Vagina (tissue), 2 donors: Measurements from ENCODE around the gene CLTRN. TPM values are rescaled to one million over a fixed set of nuclear protein-coding genes. Genes with fewer than 3 reads are reported as not detected.

Source experiments
- DNase-seq, 2 donors: peaks; one replicate each; pipeline ENCODE4 v3.0.0-alpha.2; 2017; ENCODE audit errors: extremely low spot score in 2 of 2
- H3K27ac ChIP-seq: fragments of 200-600 bp; sonication (generic); one replicate; pipeline ENCODE4 v1.5.1; 2019
- H3K27me3 ChIP-seq: fragments of 200-600 bp; sonication (generic); one replicate; pipeline ENCODE4 v1.5.1; 2019
- H3K36me3 ChIP-seq, 2 donors: fragments of 200-600 bp; sonication (generic); one replicate each; pipeline ENCODE4 v1.5.1; 2017 to 2019
- H3K4me1 ChIP-seq: fragments of 200-600 bp; sonication (generic); one replicate; pipeline ENCODE4 v1.5.1; 2019
- H3K4me3 ChIP-seq, 2 donors: fragments of 200-600 bp; sonication (generic); 1 replicate in 1 of 2; 2 replicates in 1 of 2; pipeline ENCODE4 v1.5.1; 2016 to 2019
- H3K9me3 ChIP-seq: fragments of 200-600 bp; sonication (generic); one replicate; pipeline ENCODE4 v1.5.1; 2019
- POLR2A ChIP-seq, 2 donors: fragments of 450-650 bp; IDR thresholded peaks; one replicate each; pipeline ENCODE4 v1.6.1; 2017; ENCODE audit warnings: antibody characterized with exemption in 2 of 2, mild to moderate bottlenecking in 2 of 2, moderate library complexity in 2 of 2
- POLR2AphosphoS5 ChIP-seq, 2 donors: sonication (generic); formaldehyde crosslinking; IDR thresholded peaks; one replicate each; pipeline ENCODE4 v1.9.0; 2017; ENCODE audit warnings: antibody characterized with exemption in 2 of 2, mild to moderate bottlenecking in 2 of 2, low read depth in 1 of 2; ENCODE audit not compliant: insufficient read depth in 1 of 2
- intact Hi-C: fragments of 100-400 bp; cut with DNase I; formaldehyde crosslinking; loops from one replicate; pipeline ENCODE4 v1.15.1; 2023
- total RNA-seq: library from RNA; depleted of rRNA; stranded (reverse); fragments of >200 nt; gene quantifications from one replicate; pipeline ENCODE4 v1.2.3, GENCODE V29; 2016
- TF ChIP-seq, protein P1 (sequence below), 3 experiments: fragments of 450-650 bp in 2 of 3; fragments of 200-600 bp in 1 of 3; sonication (generic) in 1 of 3; IDR thresholded peaks; one replicate each; pipeline ENCODE4 v1.5.1; 2017 to 2019; ENCODE audit warnings: antibody characterized with exemption in 3 of 3, mild to moderate bottlenecking in 2 of 3, moderate library complexity in 2 of 3

Gene CLTRN
- total RNA-seq, 1 donor from 2014 or later: not detected

DNA sequence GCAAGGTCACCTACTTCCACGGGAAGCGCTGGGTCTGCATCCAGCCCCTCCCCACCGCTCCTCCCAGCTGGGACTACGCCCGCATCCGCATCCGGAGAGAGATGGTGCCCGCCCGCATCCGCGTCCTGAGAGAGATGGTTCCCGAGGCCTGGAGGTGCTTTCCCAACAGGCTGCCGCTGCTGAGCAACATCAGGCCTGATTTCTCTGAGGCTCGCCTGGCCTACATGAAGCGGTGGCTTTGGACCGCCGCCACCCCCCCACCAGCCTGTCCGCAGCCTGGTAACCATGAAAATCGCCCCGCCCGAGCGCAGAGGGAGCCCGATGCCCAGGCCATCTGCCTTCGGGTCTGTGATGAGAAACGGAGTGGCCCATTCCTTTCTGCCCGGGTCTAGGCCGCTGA, 18.1 kb downstream of the CLTRN start:
- no peak overlapping the region for H3K27ac ChIP-seq

DNA sequence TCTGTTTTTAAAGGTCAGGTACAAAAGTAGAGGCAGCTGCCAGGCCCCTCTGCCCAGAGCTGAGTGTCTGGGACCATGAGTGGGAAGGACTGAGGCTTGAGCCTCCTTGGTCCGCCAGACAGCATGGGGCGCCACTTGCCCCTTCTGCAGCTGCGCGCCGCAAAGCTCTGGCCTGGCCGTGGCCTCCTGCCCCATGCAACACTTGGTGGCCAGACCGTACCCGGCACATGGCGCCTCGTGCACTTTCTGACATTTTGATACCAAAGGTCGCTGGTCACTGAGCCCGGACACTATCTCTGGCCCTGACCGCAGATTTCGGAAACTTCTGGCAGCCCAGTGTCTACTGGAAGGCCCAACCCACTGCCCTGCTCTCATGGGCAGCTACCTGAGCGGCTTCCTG, 18.6 kb downstream of the CLTRN start:
- TF ChIP-seq, protein P1, sequence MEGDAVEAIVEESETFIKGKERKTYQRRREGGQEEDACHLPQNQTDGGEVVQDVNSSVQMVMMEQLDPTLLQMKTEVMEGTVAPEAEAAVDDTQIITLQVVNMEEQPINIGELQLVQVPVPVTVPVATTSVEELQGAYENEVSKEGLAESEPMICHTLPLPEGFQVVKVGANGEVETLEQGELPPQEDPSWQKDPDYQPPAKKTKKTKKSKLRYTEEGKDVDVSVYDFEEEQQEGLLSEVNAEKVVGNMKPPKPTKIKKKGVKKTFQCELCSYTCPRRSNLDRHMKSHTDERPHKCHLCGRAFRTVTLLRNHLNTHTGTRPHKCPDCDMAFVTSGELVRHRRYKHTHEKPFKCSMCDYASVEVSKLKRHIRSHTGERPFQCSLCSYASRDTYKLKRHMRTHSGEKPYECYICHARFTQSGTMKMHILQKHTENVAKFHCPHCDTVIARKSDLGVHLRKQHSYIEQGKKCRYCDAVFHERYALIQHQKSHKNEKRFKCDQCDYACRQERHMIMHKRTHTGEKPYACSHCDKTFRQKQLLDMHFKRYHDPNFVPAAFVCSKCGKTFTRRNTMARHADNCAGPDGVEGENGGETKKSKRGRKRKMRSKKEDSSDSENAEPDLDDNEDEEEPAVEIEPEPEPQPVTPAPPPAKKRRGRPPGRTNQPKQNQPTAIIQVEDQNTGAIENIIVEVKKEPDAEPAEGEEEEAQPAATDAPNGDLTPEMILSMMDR (IDR thresholded peaks at IDR 0.05): no peak
- TF ChIP-seq POLR2AphosphoS5 (IDR thresholded peaks at IDR 0.05; ENCODE audit: insufficient read depth in 1 of 2, low read depth in 1 of 2): no peak
- TF ChIP-seq POLR2A (IDR thresholded peaks at IDR 0.05): no peak
- Histone ChIP-seq H3K27ac (no peak overlapping the region), H3K27me3 (no peaks in the 10 kb centered on the region), H3K4me1 (no peaks in the 10 kb centered on the region), H3K36me3 (no peaks in the 10 kb centered on the region), H3K4me3 (no peak overlapping the region), H3K9me3 (no peaks in the 10 kb centered on the region)
- intact Hi-C loops: no loop called here
- no peak for DNase-seq

More for the DNA sequence above, 18.1 kb downstream of the CLTRN start:
- no peaks in the 10 kb centered on the region for H3K36me3 ChIP-seq
- H3K4me1 ChIP-seq: no peaks in the 10 kb centered on the region
- intact Hi-C loops: no loop called here
- TF ChIP-seq POLR2AphosphoS5 (IDR thresholded peaks at IDR 0.05; ENCODE audit: insufficient read depth in 1 of 2, low read depth in 1 of 2): no peak
- no peak for TF ChIP-seq POLR2A (IDR thresholded peaks at IDR 0.05)
- H3K9me3 ChIP-seq: no peaks in the 10 kb centered on the region
- no peak for DNase-seq
- H3K27me3 ChIP-seq: no peaks in the 10 kb centered on the region
- H3K4me3 ChIP-seq: no peak overlapping the region

DNA sequence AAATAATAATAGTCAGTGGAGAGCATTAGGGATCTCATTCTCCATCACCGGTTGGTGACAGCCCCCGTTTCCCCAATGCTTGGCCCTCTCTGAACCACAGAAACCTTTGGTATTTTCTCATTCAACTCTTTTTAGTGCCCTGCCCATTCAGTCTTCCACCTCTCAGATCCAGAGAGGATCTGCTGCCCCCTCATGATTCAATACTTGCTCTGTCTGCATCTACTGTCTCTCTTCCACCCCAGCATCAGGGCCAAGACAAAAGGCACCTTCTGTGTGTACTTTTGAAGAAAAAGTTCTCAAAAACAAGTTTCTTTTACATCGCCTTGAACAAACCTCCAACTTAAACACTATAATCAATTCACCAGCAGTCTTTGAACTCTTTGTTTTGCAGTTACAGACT, 19.3 kb downstream of the CLTRN start:
- DNase-seq: no peak
- Histone ChIP-seq H3K4me3 (no peak overlapping the region), H3K27me3 (no peaks in the 10 kb centered on the region), H3K36me3 (no peaks in the 10 kb centered on the region), H3K9me3 (no peaks in the 10 kb centered on the region), H3K27ac (no peak overlapping the region), H3K4me1 (no peaks in the 10 kb centered on the region)
- intact Hi-C loops: no loop called here
- TF ChIP-seq POLR2A (IDR thresholded peaks at IDR 0.05) (no peak), POLR2AphosphoS5 (IDR thresholded peaks at IDR 0.05; ENCODE audit: insufficient read depth in 1 of 2, low read depth in 1 of 2) (no peak)
- TF ChIP-seq, protein P1 (IDR thresholded peaks at IDR 0.05): no peak

DNA sequence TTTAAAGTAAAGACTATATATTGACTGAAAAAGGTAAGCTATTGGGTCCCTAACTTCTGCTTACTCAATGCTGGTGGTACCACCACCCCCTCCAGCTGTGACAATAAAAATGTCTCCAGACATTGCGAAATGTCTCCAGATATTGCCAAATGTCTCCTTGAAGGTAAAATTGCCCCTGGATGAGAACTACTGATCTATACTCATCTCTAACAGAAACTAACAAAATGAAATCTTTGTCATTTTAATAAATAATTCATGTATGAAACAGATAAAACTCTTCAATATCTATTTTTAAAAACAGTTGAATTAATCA, 20.1 kb downstream of the CLTRN start:
- Histone ChIP-seq H3K4me1 (no peaks in the 10 kb centered on the region), H3K27me3 (no peaks in the 10 kb centered on the region), H3K36me3 (no peaks in the 10 kb centered on the region), H3K27ac (no peak overlapping the region), H3K9me3 (no peaks in the 10 kb centered on the region), H3K4me3 (no peak overlapping the region)
- intact Hi-C loops: no loop called here
- no peak for DNase-seq
- TF ChIP-seq, protein P1 (IDR thresholded peaks at IDR 0.05): no peak
- no peak for TF ChIP-seq POLR2A (IDR thresholded peaks at IDR 0.05)
- no peak for TF ChIP-seq POLR2AphosphoS5 (IDR thresholded peaks at IDR 0.05; ENCODE audit: insufficient read depth in 1 of 2, low read depth in 1 of 2)

DNA sequence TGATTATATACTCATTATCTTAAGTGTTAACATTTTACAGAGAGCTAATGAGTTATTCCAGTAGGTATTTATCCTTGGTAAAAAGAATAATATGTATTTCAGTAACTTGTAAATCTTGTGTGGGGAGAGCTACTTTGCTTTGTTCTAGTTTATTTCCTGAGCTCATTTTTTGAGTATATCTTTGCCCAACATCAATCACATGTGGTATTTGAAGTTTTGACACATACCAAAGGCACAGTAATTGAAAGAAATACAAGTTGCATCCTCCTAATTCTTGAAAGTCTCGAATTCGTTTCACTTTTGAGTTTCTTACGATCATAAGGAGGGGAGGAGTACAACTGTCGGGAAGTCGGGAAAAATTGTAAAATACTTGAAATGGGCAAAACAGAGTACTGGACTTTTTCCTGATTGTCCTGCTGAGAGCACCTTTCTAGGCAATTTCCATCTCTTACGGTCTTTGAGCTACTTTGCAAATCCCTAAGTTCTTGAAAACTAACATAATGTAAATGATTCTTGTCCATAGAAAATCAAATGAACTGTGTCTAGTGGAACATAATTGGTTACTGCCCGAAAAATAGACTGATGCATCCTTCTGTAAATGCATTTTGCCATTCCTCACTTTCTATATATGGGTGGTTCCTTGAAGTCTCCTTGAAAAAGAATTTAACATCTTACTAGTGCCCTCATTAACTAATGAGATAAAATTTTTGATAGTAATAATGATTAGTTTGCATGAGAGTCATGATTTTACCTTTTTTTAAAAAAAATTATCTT, 20.6 kb downstream of the CLTRN start:
- TF ChIP-seq POLR2A (IDR thresholded peaks at IDR 0.05) (no peak), POLR2AphosphoS5 (IDR thresholded peaks at IDR 0.05; ENCODE audit: insufficient read depth in 1 of 2, low read depth in 1 of 2) (no peak)
- TF ChIP-seq, protein P1 (IDR thresholded peaks at IDR 0.05): no peak
- intact Hi-C loops: no loop called here

More for the DNA sequence above, 20.6 kb downstream of the CLTRN start:
- Histone ChIP-seq H3K27me3 (no peaks in the 10 kb centered on the region), H3K9me3 (no peaks in the 10 kb centered on the region), H3K4me3 (no peak overlapping the region), H3K27ac (no peak overlapping the region), H3K4me1 (no peaks in the 10 kb centered on the region), H3K36me3 (no peaks in the 10 kb centered on the region)
- DNase-seq: no peak
